GM23248 (cell line): ENCODE measurements around the gene PTPRN2. TPM values are rescaled to one million over a fixed set of nuclear protein-coding genes. Genes with fewer than 3 reads are reported as not detected.

Experiments used
- DNase-seq: peaks from one replicate; pipeline ENCODE4 v3.0.0-alpha.2; 2015
- H2AFZ ChIP-seq: fragments of 200-600 bp; sonication (generic); 2 replicates; pipeline ENCODE4 v1.6.1; 2016; ENCODE audit warnings: antibody characterized with exemption
- H3F3A ChIP-seq: fragments of 200-600 bp; sonication (generic); 2 replicates; pipeline ENCODE4 v1.6.1; 2016; ENCODE audit warnings: mild to moderate bottlenecking, antibody characterized with exemption, mixed run types; ENCODE audit not compliant: insufficient read depth
- H3K27ac ChIP-seq: fragments of 200-600 bp; sonication (generic); 2 replicates; pipeline ENCODE4 v1.5.1; 2016; ENCODE audit warnings: mild to moderate bottlenecking
- H3K27me3 ChIP-seq: fragments of 200-600 bp; sonication (generic); replicated peaks from 2 replicates; pipeline ENCODE4 v1.6.1; 2016; ENCODE audit warnings: mild to moderate bottlenecking; ENCODE audit not compliant: insufficient read depth
- H3K36me3 ChIP-seq: fragments of 200-600 bp; sonication (generic); 2 replicates; pipeline ENCODE4 v1.6.1; 2016; ENCODE audit warnings: low read depth, mild to moderate bottlenecking
- H3K4me1 ChIP-seq: fragments of 200-600 bp; sonication (generic); 2 replicates; pipeline ENCODE4 v1.6.1; 2016; ENCODE audit warnings: mild to moderate bottlenecking; ENCODE audit not compliant: insufficient read depth
- H3K4me2 ChIP-seq: fragments of 200-600 bp; sonication (generic); one replicate; pipeline ENCODE4 v1.6.1; 2016; ENCODE audit warnings: mild to moderate bottlenecking; ENCODE audit not compliant: unreplicated experiment
- H3K4me3 ChIP-seq: fragments of 200-600 bp; sonication (generic); 2 replicates; pipeline ENCODE4 v1.5.1; 2016; ENCODE audit warnings: mild to moderate bottlenecking
- H3K79me2 ChIP-seq: fragments of 200-600 bp; sonication (generic); 2 replicates; pipeline ENCODE4 v1.6.1; 2016; ENCODE audit warnings: mild to moderate bottlenecking; ENCODE audit not compliant: insufficient read depth
- H3K9ac ChIP-seq: fragments of 200-600 bp; sonication (generic); 2 replicates; pipeline ENCODE4 v1.6.1; 2016; ENCODE audit warnings: mild to moderate bottlenecking
- H3K9me2 ChIP-seq: fragments of 200-600 bp; sonication (generic); 2 replicates; pipeline ENCODE4 v1.6.1; 2016; ENCODE audit warnings: mixed run types, mild to moderate bottlenecking, moderate library complexity; ENCODE audit not compliant: insufficient read depth
- H3K9me3 ChIP-seq: fragments of 200-600 bp; sonication (generic); one replicate; pipeline ENCODE4 v1.6.1; 2017; ENCODE audit warnings: low read depth
- H4K20me1 ChIP-seq: fragments of 200-600 bp; sonication (generic); 2 replicates; pipeline ENCODE4 v1.6.0; 2016; ENCODE audit not compliant: insufficient read depth
- EZH2 ChIP-seq: fragments of 200-600 bp; sonication (generic); IDR thresholded peaks from 2 replicates; pipeline ENCODE4 v1.6.1; 2018; ENCODE audit warnings: antibody characterized with exemption, mild to moderate bottlenecking; ENCODE audit not compliant: insufficient read depth, poor library complexity, severe bottlenecking
- EZH2phosphoT487 ChIP-seq: fragments of 200-600 bp; sonication (generic); IDR thresholded peaks from 2 replicates; pipeline ENCODE4 v1.6.1; 2018; ENCODE audit warnings: antibody characterized with exemption, moderate library complexity, mild to moderate bottlenecking, low read depth; ENCODE audit not compliant: insufficient read depth
- whole genome bisulfite sequencing, 2 experiments: methylation state at CpG; one replicate each; pipeline ENCODE4 v1.1.6; 2015 to 2017; ENCODE audit warnings: low lambda C conversion rate in 2 of 2, low coverage in 1 of 2; ENCODE audit errors: missing lambda C conversion rate in 2 of 2; 5-methylcytosine and 5-hydroxymethylcytosine counted together
- in situ Hi-C: fragments of 300-500 bp; cut with MboI; formaldehyde crosslinking; loops from 2 replicates; pipeline ENCODE4 v1.15.0; 2020
- polyA plus RNA-seq: library from polyadenylated mRNA; unstranded; fragments of >200 nt; fragmentation: Nextera tagmentation; extraction: Ambion mirVana; gene quantifications from 2 replicates; pipeline ENCODE4 v1.2.1, GENCODE V29; 2016
- total RNA-seq: library from RNA; depleted of rRNA; stranded (reverse); fragments of >200 nt; shearing (Covaris generic); gene quantifications from 2 replicates; pipeline ENCODE4 v1.2.3, GENCODE V29; 2014

Gene PTPRN2
- total and polyA plus RNA-seq, 2 experiments from 2014 or later: 0.13 TPM; not detected in 1

GRCh38 chr7:158468700-158469296 is 118.8 kb downstream of the PTPRN2 start:
- H3K27me3 ChIP-seq: no peaks in the 10 kb centered on the region
- H3K27ac ChIP-seq: no peak overlapping the region
- no peak overlapping the region for H3K4me3 ChIP-seq
- H3K9me3 ChIP-seq: no peaks in the 10 kb centered on the region
- H3K9ac ChIP-seq: no peak overlapping the region
- in situ Hi-C loops: no loop called here
- no peak for DNase-seq
- H3K4me2 ChIP-seq: no peak overlapping the region
- no peaks in the 10 kb centered on the region for H4K20me1 ChIP-seq
- no peaks in the 10 kb centered on the region for H3K36me3 ChIP-seq
- H3K79me2 ChIP-seq: no peaks in the 10 kb centered on the region
- no peaks in the 10 kb centered on the region for H3K4me1 ChIP-seq
- no peaks in the 10 kb centered on the region for H3K9me2 ChIP-seq
- TF ChIP-seq EZH2 (no peak), EZH2phosphoT487 (no peak)
- no peak overlapping the region for H2AFZ ChIP-seq
- WGBS, 2 experiments: 42 to 48% methylated on average over 9 of the region's 9 CpGs
- no peaks in the 10 kb centered on the region for H3F3A ChIP-seq

- in situ Hi-C loops: no loop called here
- Histone ChIP-seq H3K9me3 (no peaks in the 10 kb centered on the region), H3K4me3 (no peak overlapping the region), H3K36me3 (no peaks in the 10 kb centered on the region), H3K4me1 (no peaks in the 10 kb centered on the region), H4K20me1 (no peaks in the 10 kb centered on the region), H2AFZ (no peak overlapping the region), H3K4me2 (no peak overlapping the region), H3K9ac (no peak overlapping the region), H3K79me2 (no peaks in the 10 kb centered on the region), H3K27ac (no peak overlapping the region), H3K9me2 (no peaks in the 10 kb centered on the region), H3K27me3 (no peaks in the 10 kb centered on the region), H3F3A (no peaks in the 10 kb centered on the region)
- 3 to 4% methylated on average over 5 to 10 of the region's 10 CpGs for WGBS, 2 experiments
- DNase-seq: no peak
- no peak for TF ChIP-seq EZH2phosphoT487
- no peak for TF ChIP-seq EZH2
Measured at GRCh38 chr7:158468181-158468580, 119.4 kb downstream of the PTPRN2 start.

- Histone ChIP-seq H2AFZ (no peak overlapping the region), H3K79me2 (no peaks in the 10 kb centered on the region), H3K27me3 (no peaks in the 10 kb centered on the region), H3K36me3 (no peaks in the 10 kb centered on the region), H3K4me2 (no peak overlapping the region), H3K9me2 (no peaks in the 10 kb centered on the region), H3K9ac (no peak overlapping the region), H3K9me3 (no peaks in the 10 kb centered on the region), H3F3A (no peaks in the 10 kb centered on the region), H4K20me1 (no peaks in the 10 kb centered on the region), H3K4me1 (no peaks in the 10 kb centered on the region), H3K27ac (no peak overlapping the region), H3K4me3 (no peak overlapping the region)
- in situ Hi-C loops: no loop called here
- no peak for DNase-seq
- 5 to 13% methylated on average over 7 of the region's 7 CpGs for WGBS, 2 experiments
- no peak for TF ChIP-seq EZH2phosphoT487
- no peak for TF ChIP-seq EZH2
Measured at GRCh38 chr7:158467562-158467961, 120.1 kb downstream of the PTPRN2 start.

- no peak for DNase-seq
- Histone ChIP-seq H3K79me2 (no peaks in the 10 kb centered on the region), H3K27ac (no peak overlapping the region), H3K4me3 (no peak overlapping the region), H3K9me2 (no peaks in the 10 kb centered on the region), H3K9me3 (no peaks in the 10 kb centered on the region), H3K36me3 (no peaks in the 10 kb centered on the region), H3K9ac (no peak overlapping the region), H3K4me2 (no peak overlapping the region), H4K20me1 (no peaks in the 10 kb centered on the region), H3K4me1 (no peaks in the 10 kb centered on the region), H3K27me3 (no peaks in the 10 kb centered on the region), H2AFZ (no peak overlapping the region), H3F3A (no peaks in the 10 kb centered on the region)
- 28 to 32% methylated on average over 4 of the region's 4 CpGs for WGBS, 2 experiments
- in situ Hi-C loops: no loop called here
- TF ChIP-seq EZH2phosphoT487 (no peak), EZH2 (no peak)
Measured at GRCh38 chr7:158463317-158463716, 124.3 kb downstream of the PTPRN2 start.

- Histone ChIP-seq H3F3A (no peaks in the 10 kb centered on the region), H3K9me2 (no peaks in the 10 kb centered on the region), H3K9me3 (no peaks in the 10 kb centered on the region), H3K27ac (no peak overlapping the region), H3K27me3 (no peaks in the 10 kb centered on the region), H3K36me3 (no peaks in the 10 kb centered on the region), H4K20me1 (no peaks in the 10 kb centered on the region), H3K9ac (no peak overlapping the region), H3K4me1 (no peaks in the 10 kb centered on the region), H3K79me2 (no peaks in the 10 kb centered on the region), H2AFZ (no peak overlapping the region), H3K4me3 (no peak overlapping the region), H3K4me2 (no peak overlapping the region)
- no peak for TF ChIP-seq EZH2phosphoT487
- TF ChIP-seq EZH2: no peak
- in situ Hi-C loops: no loop called here
- DNase-seq: no peak
- 54 to 56% methylated on average over 11 of the region's 11 CpGs for WGBS, 2 experiments
Measured at GRCh38 chr7:158461824-158462223, 125.8 kb downstream of the PTPRN2 start.
